Lower leg skin (tissue), 3 donors: ENCODE measurements around the gene ARMC12.

Experiments used
- CTCF ChIP-seq, 3 donors: fragments of 450-650 bp; IDR thresholded peaks; one replicate each; pipeline ENCODE4 v1.5.1; 2016; ENCODE audit warnings: antibody characterized with exemption in 3 of 3, mild to moderate bottlenecking in 3 of 3, moderate library complexity in 2 of 3
- POLR2A ChIP-seq, 2 donors: fragments of 450-650 bp; IDR thresholded peaks; one replicate each; pipeline ENCODE4 v1.6.1; 2016 to 2017; ENCODE audit warnings: antibody characterized with exemption in 2 of 2, mild to moderate bottlenecking in 1 of 2, moderate library complexity in 1 of 2

DNA sequence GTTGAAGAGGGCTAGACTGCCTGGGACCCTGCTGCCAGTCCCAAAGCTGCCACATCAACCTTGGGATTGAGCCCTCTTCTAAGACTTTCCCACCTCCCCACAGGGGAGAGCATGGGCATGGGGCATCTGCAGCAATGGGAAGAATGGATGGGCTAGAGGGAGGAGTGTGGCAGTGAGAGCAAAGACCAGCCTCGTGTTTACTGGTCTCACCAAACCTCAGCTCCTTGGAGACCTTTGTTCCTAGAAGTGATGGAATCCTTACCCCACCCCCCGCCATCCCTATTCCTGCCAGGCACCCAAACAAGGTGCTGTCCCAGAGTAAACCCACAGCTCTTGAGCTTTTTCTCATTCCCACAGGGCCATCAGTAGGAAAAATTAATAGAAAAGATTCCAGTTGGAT lies 20.0 kb upstream of the ARMC12 start:
- TF ChIP-seq CTCF (IDR thresholded peaks at IDR 0.05) (no peak), POLR2A (IDR thresholded peaks at IDR 0.05) (no peak)
